SU-DHL-6 (cell line): ENCODE data around the gene PARD6A.

Source experiments
- H2AFZ ChIP-seq: fragments of 200-600 bp; sonication (generic); 2 replicates; pipeline ENCODE4 v1.6.1; 2014; ENCODE audit warnings: low read depth, mild to moderate bottlenecking, moderate library complexity, mixed read lengths, antibody characterized with exemption, low read length; ENCODE audit not compliant: severe bottlenecking
- H3F3A ChIP-seq: fragments of 200-600 bp; shearing (Covaris generic); 2 replicates; pipeline ENCODE4 v1.6.0; 2016; ENCODE audit warnings: antibody characterized with exemption, mild to moderate bottlenecking; ENCODE audit not compliant: insufficient read depth
- H3K27ac ChIP-seq: fragments of 200-600 bp; sonication (generic); 2 replicates; pipeline ENCODE4 v1.5.1; 2016; ENCODE audit warnings: low read depth, mild to moderate bottlenecking, low read length, moderate library complexity, mixed read lengths
- H3K27me3 ChIP-seq: fragments of 200-600 bp; sonication (generic), shearing (Covaris generic); 2 replicates; pipeline ENCODE4 v1.6.0; 2014; ENCODE audit warnings: mild to moderate bottlenecking, low read length
- H3K36me3 ChIP-seq: fragments of 200-600 bp; sonication (generic); 2 replicates; pipeline ENCODE4 v1.6.1; 2014; ENCODE audit warnings: mild to moderate bottlenecking, low read length, mixed read lengths
- H3K4me2 ChIP-seq: fragments of 300-600, 200-600 bp; shearing (Covaris generic), sonication (generic); 2 replicates; pipeline ENCODE4 v1.6.0; 2014; ENCODE audit warnings: low read length, low read depth, mild to moderate bottlenecking; ENCODE audit not compliant: poor library complexity, severe bottlenecking
- H3K4me3 ChIP-seq: fragments of 200-600 bp; sonication (generic); 2 replicates; pipeline ENCODE4 v1.5.1; 2014; ENCODE audit warnings: antibody characterized with exemption, low read length, mild to moderate bottlenecking, mixed read lengths; ENCODE audit not compliant: insufficient read depth, poor library complexity, severe bottlenecking
- H3K79me2 ChIP-seq: fragments of 200-600 bp; sonication (generic); 2 replicates; pipeline ENCODE4 v1.6.1; 2014; ENCODE audit warnings: mild to moderate bottlenecking, low read length, moderate library complexity; ENCODE audit not compliant: insufficient read depth
- H3K9ac ChIP-seq: fragments of 200-600 bp; sonication (generic); 2 replicates; pipeline ENCODE4 v1.7.0; 2014; ENCODE audit warnings: mild to moderate bottlenecking, low read length
- H3K9me2 ChIP-seq: fragments of 200-600 bp; sonication (generic); replicated peaks from 2 replicates; pipeline ENCODE4 v1.6.1; 2014; ENCODE audit warnings: low read length; ENCODE audit not compliant: insufficient read depth
- H3K9me3 ChIP-seq: fragments of 200-600 bp; sonication (generic); 2 replicates; pipeline ENCODE4 v1.6.1; 2014; ENCODE audit warnings: low read length, mixed read lengths; ENCODE audit not compliant: insufficient read depth
- H4K20me1 ChIP-seq: fragments of 200-600 bp; sonication (generic); 2 replicates; pipeline ENCODE4 v1.6.1; 2014; ENCODE audit warnings: low read depth, mild to moderate bottlenecking, antibody characterized with exemption, low read length, moderate library complexity, mixed read lengths
- EZH2phosphoT487 ChIP-seq: fragments of 200-600 bp; sonication (generic), shearing (Covaris generic); conservative IDR thresholded peaks from 2 replicates; pipeline ENCODE4 v1.6.1; 2018; ENCODE audit warnings: mild to moderate bottlenecking, antibody characterized with exemption, low read length, moderate library complexity, mixed read lengths
- TF ChIP-seq, protein P1 (sequence below): fragments of 200-600 bp; sonication (generic); IDR thresholded peaks from one replicate; pipeline ENCODE4 v1.5.1; 2017; ENCODE audit warnings: antibody characterized with exemption, mild to moderate bottlenecking, low read length, moderate library complexity; ENCODE audit not compliant: insufficient read depth, poor library complexity, severe bottlenecking

PARD6A gene

DNA sequence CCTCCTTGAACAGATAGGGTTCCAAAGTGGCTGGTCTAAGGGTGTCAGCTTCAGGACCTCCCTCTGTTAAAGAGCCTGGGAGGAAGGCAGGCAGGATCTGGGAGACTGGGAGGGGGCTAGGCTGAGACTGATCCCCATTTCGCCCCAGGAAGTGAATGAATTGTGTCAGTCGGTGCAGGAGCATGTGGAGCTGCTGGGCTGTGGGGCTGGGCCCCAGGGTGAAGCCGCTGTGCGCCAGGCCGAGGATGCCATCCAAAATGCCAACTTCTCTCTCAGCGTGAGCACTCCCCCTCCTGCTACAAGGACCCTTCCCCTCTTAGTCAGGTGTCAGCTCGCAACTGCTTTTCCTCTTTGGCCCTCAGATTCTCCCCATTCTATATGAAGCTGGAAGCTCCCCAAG lies 9.7 kb upstream of the PARD6A start:
- Histone ChIP-seq H3K4me2 (no peak overlapping the region), H2AFZ (no peak overlapping the region), H3K79me2 (no peaks in the 10 kb centered on the region; the same call in 1 of the 2 replicates), H3K27ac (no peak overlapping the region), H3F3A (peaks cover 7% of the 10 kb centered on the region; the same call in 1 of the 2 replicates), H3K9me3 (no peaks in the 10 kb centered on the region), H4K20me1 (no peaks in the 10 kb centered on the region), H3K9me2 (no peaks in the 10 kb centered on the region), H3K36me3 (no peaks in the 10 kb centered on the region), H3K9ac (no peak overlapping the region), H3K4me3 (no peak overlapping the region), H3K27me3 (no peaks in the 10 kb centered on the region)
- no peak for TF ChIP-seq EZH2phosphoT487
- TF ChIP-seq, protein P1, sequence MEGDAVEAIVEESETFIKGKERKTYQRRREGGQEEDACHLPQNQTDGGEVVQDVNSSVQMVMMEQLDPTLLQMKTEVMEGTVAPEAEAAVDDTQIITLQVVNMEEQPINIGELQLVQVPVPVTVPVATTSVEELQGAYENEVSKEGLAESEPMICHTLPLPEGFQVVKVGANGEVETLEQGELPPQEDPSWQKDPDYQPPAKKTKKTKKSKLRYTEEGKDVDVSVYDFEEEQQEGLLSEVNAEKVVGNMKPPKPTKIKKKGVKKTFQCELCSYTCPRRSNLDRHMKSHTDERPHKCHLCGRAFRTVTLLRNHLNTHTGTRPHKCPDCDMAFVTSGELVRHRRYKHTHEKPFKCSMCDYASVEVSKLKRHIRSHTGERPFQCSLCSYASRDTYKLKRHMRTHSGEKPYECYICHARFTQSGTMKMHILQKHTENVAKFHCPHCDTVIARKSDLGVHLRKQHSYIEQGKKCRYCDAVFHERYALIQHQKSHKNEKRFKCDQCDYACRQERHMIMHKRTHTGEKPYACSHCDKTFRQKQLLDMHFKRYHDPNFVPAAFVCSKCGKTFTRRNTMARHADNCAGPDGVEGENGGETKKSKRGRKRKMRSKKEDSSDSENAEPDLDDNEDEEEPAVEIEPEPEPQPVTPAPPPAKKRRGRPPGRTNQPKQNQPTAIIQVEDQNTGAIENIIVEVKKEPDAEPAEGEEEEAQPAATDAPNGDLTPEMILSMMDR, result no peak

- Histone ChIP-seq H3K9me3 (no peaks in the 10 kb centered on the region), H3K4me2 (no peak overlapping the region), H4K20me1 (no peaks in the 10 kb centered on the region), H2AFZ (no peak overlapping the region), H3K9ac (no peak overlapping the region), H3K27me3 (no peaks in the 10 kb centered on the region), H3K27ac (no peak overlapping the region), H3K36me3 (no peaks in the 10 kb centered on the region), H3K79me2 (no peaks in the 10 kb centered on the region), H3F3A (peaks cover 7% of the 10 kb centered on the region; the same call in 1 of the 2 replicates), H3K4me3 (no peak overlapping the region), H3K9me2 (no peaks in the 10 kb centered on the region)
- TF ChIP-seq, protein P1, result no peak
- TF ChIP-seq EZH2phosphoT487, result no peak
These were observed 8.9 kb upstream of the PARD6A start for GRCh38 chr16:67651847-67652246.

DNA sequence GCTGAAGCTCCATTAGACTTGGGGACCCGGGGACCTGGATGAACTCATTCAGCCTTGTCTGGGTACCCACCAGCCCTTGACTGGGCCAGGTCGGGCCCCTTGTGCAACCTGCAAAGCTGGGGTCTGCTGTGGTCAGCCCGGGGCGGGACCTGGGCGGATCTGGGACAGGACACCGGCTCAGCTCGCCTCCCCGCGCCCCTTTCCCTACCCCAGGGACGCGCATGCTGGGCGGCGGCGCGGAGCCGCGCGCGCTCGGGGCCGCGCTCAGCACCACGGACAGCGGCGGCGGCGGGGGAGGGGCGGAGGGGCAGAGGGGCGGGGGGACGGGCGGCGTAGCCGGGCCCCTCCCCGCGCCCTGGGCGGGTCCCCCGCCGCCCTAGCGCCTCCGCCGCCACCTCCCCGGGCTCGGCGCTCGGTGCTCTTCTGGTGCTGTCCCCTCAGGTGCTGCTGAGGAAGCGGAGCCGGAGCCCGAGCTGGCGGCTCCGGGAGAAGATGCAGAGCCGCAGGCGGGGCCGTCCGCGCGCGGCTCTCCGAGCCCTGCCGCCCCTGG lies 8.1 kb upstream of the PARD6A start:
- no peak for TF ChIP-seq EZH2phosphoT487
- TF ChIP-seq, protein P1, result no peak

More for the DNA sequence above, 8.1 kb upstream of the PARD6A start:
- H4K20me1 ChIP-seq, result no peaks in the 10 kb centered on the region
- no peak overlapping the region for H2AFZ ChIP-seq
- H3F3A ChIP-seq, result peaks cover 7% of the 10 kb centered on the region; the same call in 1 of the 2 replicates
- no peak overlapping the region for H3K27ac ChIP-seq
- H3K9ac ChIP-seq, result no peak overlapping the region
- H3K36me3 ChIP-seq, result no peaks in the 10 kb centered on the region
- H3K27me3 ChIP-seq, result no peaks in the 10 kb centered on the region
- no peaks in the 10 kb centered on the region for H3K9me3 ChIP-seq
- no peak overlapping the region for H3K4me3 ChIP-seq
- H3K79me2 ChIP-seq, result no peaks in the 10 kb centered on the region
- H3K4me2 ChIP-seq, result no peak overlapping the region
- no peaks in the 10 kb centered on the region for H3K9me2 ChIP-seq
